H1 (cell line): ENCODE data around the gene PTPA. TPM values are rescaled to one million over a fixed set of nuclear protein-coding genes. Genes with fewer than 3 reads are reported as not detected.

Experiments
- BCL11A ChIP-seq, 2 experiments: IDR thresholded peaks; one replicate each; pipeline ENCODE4 v1.6.1; 2011; ENCODE audit warnings: low read depth in 2 of 2, low read length in 2 of 2, mild to moderate bottlenecking in 2 of 2
- BRCA1 ChIP-seq: IDR thresholded peaks from 2 replicates; pipeline ENCODE4 v1.6.1; 2012; ENCODE audit warnings: low read depth, low read length, improper control_type of control experiment
- CHD2 ChIP-seq: IDR thresholded peaks from 2 replicates; pipeline ENCODE4 v1.6.1; 2012; ENCODE audit warnings: low read length, improper control_type of control experiment
- HDAC2 ChIP-seq, 2 experiments: fragments of 300-600 bp in 1 of 2; sonication (generic) in 1 of 2; IDR thresholded peaks; 2 replicates each; pipeline ENCODE4 v1.6.1; 2011 to 2012; ENCODE audit warnings: low read depth in 2 of 2, low read length in 2 of 2, mild to moderate bottlenecking in 2 of 2, moderate library complexity in 2 of 2, borderline replicate concordance in 1 of 2, inconsistent platforms in 1 of 2
- KDM1A ChIP-seq: fragments of 200-600, 300-600 bp; sonication (generic); IDR thresholded peaks from 2 replicates; pipeline ENCODE4 v1.7.1; 2016; ENCODE audit warnings: mild to moderate bottlenecking, low read length, borderline replicate concordance
- RAD21 ChIP-seq, 2 experiments: IDR thresholded peaks in 1 of 2; conservative IDR thresholded peaks in 1 of 2; 2 replicates each; pipeline ENCODE4 v1.6.1; 2011; ENCODE audit warnings: low read depth in 2 of 2, low read length in 2 of 2, improper control_type of control experiment in 1 of 2, inconsistent platforms in 1 of 2, mild to moderate bottlenecking in 1 of 2, moderate library complexity in 1 of 2
- SIN3A ChIP-seq, 2 experiments: IDR thresholded peaks in 1 of 2; conservative IDR thresholded peaks in 1 of 2; 2 replicates each; pipeline ENCODE4 v1.6.1; 2011 to 2012; ENCODE audit warnings: low read length in 2 of 2, improper control_type of control experiment in 1 of 2, low read depth in 1 of 2, mild to moderate bottlenecking in 1 of 2
- SIRT6 ChIP-seq: IDR thresholded peaks from one replicate; pipeline ENCODE4 v1.7.1; 2012; ENCODE audit warnings: low read length, inconsistent platforms
- SIX5 ChIP-seq: IDR thresholded peaks from 2 replicates; pipeline ENCODE4 v1.6.1; 2011; ENCODE audit warnings: mild to moderate bottlenecking, low read depth, low read length
- SP1 ChIP-seq: IDR thresholded peaks from 2 replicates; pipeline ENCODE4 v1.6.1; 2011; ENCODE audit warnings: low read depth, low read length
- ZNF274 ChIP-seq: IDR thresholded peaks from 2 replicates; pipeline ENCODE4 v1.7.0; 2012; ENCODE audit warnings: low read length, borderline replicate concordance; ENCODE audit errors: extremely low read depth
- polyA plus RNA-seq, 7 experiments: library from polyadenylated mRNA; depleted of rRNA in 3 of 7; stranded (reverse) in 5 of 7; unstranded in 2 of 7; fragments of >200 nt in 5 of 7; fragments of 200-250 nt in 2 of 7; gene quantifications; 1 replicate in 5 of 7; 2 replicates in 1 of 7; 4 replicates in 1 of 7; pipeline versions ENCODE4 v1.2.1 to v1.2.3, GENCODE V29; 2011 to 2013; ENCODE audit warnings: missing spikeins in 2 of 7, mixed read lengths in 2 of 7
- total RNA-seq: library from RNA; stranded (reverse); fragmentation: NEBNext Ultra II Directional; extraction: Animal tissue kit (Norgen Biotek cat#: 25700); gene quantifications from 2 replicates; pipeline ENCODE4 v1.2.1, GENCODE V29; 2021
- TF ChIP-seq, protein P1 (sequence below): IDR thresholded peaks from 2 replicates; pipeline ENCODE4 v1.6.1; 2011; ENCODE audit warnings: low read length, improper control_type of control experiment
- TF ChIP-seq, protein P2 (sequence below): IDR thresholded peaks from 2 replicates; pipeline ENCODE4 v1.6.1; 2012; ENCODE audit warnings: low read length, inconsistent platforms
- TF ChIP-seq, protein P3 (sequence below), 3 experiments: IDR thresholded peaks; 1 replicate in 2 of 3; 2 replicates in 1 of 3; pipeline versions ENCODE4 v1.5.1 to v1.6.1; 2011; ENCODE audit warnings: low read length in 3 of 3, mild to moderate bottlenecking in 3 of 3, inconsistent platforms in 2 of 3, low read depth in 1 of 3, moderate library complexity in 1 of 3; ENCODE audit not compliant: insufficient read depth in 1 of 3; ENCODE audit errors: control extremely low read depth in 1 of 3
- TF ChIP-seq, protein P4 (sequence below): IDR thresholded peaks from 2 replicates; pipeline ENCODE4 v1.6.1; 2011; ENCODE audit warnings: low read depth, mild to moderate bottlenecking, low read length; ENCODE audit not compliant: insufficient read depth
- TF ChIP-seq, protein P5 (sequence below): IDR thresholded peaks from 2 replicates; pipeline ENCODE4 v1.6.1; 2012; ENCODE audit warnings: inconsistent platforms

PTPA gene
- total and polyA plus RNA-seq, 2 of the 8 experiments (the other 6 are each of a cell fraction or from before 2014, with no cell fraction given), result 114 to 145 TPM

DNA sequence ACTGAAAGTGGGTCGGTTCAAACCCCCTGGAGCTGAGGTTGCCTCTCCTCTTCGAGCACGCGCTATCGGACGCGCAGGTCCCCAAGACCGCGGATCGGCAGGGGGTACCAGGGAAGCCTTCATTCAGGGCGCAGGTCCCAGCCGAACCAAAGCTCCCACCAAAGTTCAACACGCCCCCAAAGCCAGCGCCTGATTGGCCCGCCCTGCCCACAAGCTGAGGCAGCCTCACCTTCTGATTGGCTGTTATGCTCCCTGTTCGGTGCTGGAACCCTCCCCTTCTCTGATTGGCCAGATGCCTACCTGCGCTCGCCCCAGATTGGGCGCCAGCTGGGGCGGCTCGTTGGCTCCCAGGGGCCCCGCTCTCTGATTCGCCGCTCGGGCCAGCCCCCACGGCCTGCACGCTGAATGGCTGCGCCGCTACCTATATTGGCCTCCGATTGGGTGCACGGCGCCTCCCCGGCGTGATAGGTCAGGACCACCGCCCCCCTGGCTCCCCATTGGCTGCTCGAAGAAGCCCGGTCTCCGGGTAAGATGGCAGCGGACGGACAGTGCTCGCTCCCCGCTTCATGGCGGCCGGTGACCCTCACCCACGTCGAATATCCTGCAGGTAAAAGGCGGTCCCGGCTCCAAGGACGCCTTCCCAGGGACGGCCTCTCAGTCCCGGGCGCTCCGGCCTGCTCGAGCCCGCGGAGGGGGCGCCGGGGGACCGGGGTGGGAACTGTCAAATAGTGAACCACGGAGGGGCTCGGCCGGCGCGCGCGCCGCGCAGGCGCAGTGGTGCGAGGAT, 30.4 kb upstream of the PTPA start, which contains the start of gene DOLPP1 (continued):
- peak; percentile 73; a peak in 3 of 4 replicates for TF ChIP-seq SIN3A (conservative IDR thresholded peaks at IDR 0.05 in 1 of 2, IDR thresholded peaks at IDR 0.05 in 1 of 2; ENCODE audit: low read depth in 1 of 2, low read length in 2 of 2)
- TF ChIP-seq, protein P1, sequence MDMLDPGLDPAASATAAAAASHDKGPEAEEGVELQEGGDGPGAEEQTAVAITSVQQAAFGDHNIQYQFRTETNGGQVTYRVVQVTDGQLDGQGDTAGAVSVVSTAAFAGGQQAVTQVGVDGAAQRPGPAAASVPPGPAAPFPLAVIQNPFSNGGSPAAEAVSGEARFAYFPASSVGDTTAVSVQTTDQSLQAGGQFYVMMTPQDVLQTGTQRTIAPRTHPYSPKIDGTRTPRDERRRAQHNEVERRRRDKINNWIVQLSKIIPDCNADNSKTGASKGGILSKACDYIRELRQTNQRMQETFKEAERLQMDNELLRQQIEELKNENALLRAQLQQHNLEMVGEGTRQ, result no peak
- TF ChIP-seq, protein P2, sequence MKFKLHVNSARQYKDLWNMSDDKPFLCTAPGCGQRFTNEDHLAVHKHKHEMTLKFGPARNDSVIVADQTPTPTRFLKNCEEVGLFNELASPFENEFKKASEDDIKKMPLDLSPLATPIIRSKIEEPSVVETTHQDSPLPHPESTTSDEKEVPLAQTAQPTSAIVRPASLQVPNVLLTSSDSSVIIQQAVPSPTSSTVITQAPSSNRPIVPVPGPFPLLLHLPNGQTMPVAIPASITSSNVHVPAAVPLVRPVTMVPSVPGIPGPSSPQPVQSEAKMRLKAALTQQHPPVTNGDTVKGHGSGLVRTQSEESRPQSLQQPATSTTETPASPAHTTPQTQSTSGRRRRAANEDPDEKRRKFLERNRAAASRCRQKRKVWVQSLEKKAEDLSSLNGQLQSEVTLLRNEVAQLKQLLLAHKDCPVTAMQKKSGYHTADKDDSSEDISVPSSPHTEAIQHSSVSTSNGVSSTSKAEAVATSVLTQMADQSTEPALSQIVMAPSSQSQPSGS, result no peak
- TF ChIP-seq, protein P3, sequence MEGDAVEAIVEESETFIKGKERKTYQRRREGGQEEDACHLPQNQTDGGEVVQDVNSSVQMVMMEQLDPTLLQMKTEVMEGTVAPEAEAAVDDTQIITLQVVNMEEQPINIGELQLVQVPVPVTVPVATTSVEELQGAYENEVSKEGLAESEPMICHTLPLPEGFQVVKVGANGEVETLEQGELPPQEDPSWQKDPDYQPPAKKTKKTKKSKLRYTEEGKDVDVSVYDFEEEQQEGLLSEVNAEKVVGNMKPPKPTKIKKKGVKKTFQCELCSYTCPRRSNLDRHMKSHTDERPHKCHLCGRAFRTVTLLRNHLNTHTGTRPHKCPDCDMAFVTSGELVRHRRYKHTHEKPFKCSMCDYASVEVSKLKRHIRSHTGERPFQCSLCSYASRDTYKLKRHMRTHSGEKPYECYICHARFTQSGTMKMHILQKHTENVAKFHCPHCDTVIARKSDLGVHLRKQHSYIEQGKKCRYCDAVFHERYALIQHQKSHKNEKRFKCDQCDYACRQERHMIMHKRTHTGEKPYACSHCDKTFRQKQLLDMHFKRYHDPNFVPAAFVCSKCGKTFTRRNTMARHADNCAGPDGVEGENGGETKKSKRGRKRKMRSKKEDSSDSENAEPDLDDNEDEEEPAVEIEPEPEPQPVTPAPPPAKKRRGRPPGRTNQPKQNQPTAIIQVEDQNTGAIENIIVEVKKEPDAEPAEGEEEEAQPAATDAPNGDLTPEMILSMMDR (IDR thresholded peaks at IDR 0.05; ENCODE audit: control extremely low read depth in 1 of 3, insufficient read depth in 1 of 3, low read depth in 1 of 3, low read length in 3 of 3), result peak in 1 of 3 experiments; percentile 3; a peak in 1 of 4 replicates
- TF ChIP-seq SP1, result peak; percentile 99
- no peak for TF ChIP-seq KDM1A
- TF ChIP-seq, protein P4, sequence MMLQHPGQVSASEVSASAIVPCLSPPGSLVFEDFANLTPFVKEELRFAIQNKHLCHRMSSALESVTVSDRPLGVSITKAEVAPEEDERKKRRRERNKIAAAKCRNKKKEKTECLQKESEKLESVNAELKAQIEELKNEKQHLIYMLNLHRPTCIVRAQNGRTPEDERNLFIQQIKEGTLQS, result peak; percentile 67
- TF ChIP-seq SIRT6, result no peak
- TF ChIP-seq BCL11A (IDR thresholded peaks at IDR 0.05; ENCODE audit: low read depth in 2 of 2, low read length in 2 of 2), result no peak
- no peak for TF ChIP-seq BRCA1
- TF ChIP-seq ZNF274, result no peak
- peak in 1 of 2 experiments; percentile 83; a peak in 2 of 4 replicates for TF ChIP-seq HDAC2 (IDR thresholded peaks at IDR 0.05; ENCODE audit: borderline replicate concordance in 1 of 2, low read depth in 2 of 2, low read length in 2 of 2)
- TF ChIP-seq RAD21 (IDR thresholded peaks at IDR 0.05 in 1 of 2, conservative IDR thresholded peaks at IDR 0.05 in 1 of 2; ENCODE audit: low read depth in 2 of 2, low read length in 2 of 2), result no peak
- TF ChIP-seq, protein P5, sequence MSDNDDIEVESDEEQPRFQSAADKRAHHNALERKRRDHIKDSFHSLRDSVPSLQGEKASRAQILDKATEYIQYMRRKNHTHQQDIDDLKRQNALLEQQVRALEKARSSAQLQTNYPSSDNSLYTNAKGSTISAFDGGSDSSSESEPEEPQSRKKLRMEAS, result peak; percentile 43
- peak; percentile 93 for TF ChIP-seq CHD2
- no peak for TF ChIP-seq SIX5
